GM23338 (cell line): Measurements from ENCODE around the gene PPIF. TPM values are rescaled to one million over a fixed set of nuclear protein-coding genes. Genes with fewer than 3 reads are reported as not detected.

Experiments used
- ATAC-seq: fragments of 200-7000 bp; cut with Tn5 transposase; 3 replicates; pipeline ENCODE4 v1.9.1; 2020
- DNase-seq: peaks from one replicate; pipeline ENCODE4 v3.0.0-alpha.2; 2015; ENCODE audit warnings: low spot score
- H2AFZ ChIP-seq: fragments of 200-600 bp; sonication (generic); 2 replicates; pipeline ENCODE4 v1.8.0; 2016; ENCODE audit warnings: antibody characterized with exemption, mild to moderate bottlenecking, moderate library complexity
- H3F3A ChIP-seq: fragments of 200-600 bp; sonication (generic); replicated peaks from 2 replicates; pipeline ENCODE4 v1.8.0; 2017; ENCODE audit warnings: antibody characterized with exemption, mixed run types, low read depth
- H3K27ac ChIP-seq: fragments of 200-600 bp; sonication (generic); 2 replicates; pipeline ENCODE4 v1.6.1; 2016; ENCODE audit warnings: low read depth
- H3K27me3 ChIP-seq: fragments of 200-600 bp; sonication (generic); 2 replicates; pipeline ENCODE4 v1.8.0; 2016; ENCODE audit warnings: mild to moderate bottlenecking, mixed run types, moderate library complexity; ENCODE audit not compliant: insufficient read depth
- H3K36me3 ChIP-seq: fragments of 200-600 bp; sonication (generic); 2 replicates; pipeline ENCODE4 v1.8.0; 2016; ENCODE audit warnings: mild to moderate bottlenecking; ENCODE audit not compliant: insufficient read depth
- H3K4me1 ChIP-seq: fragments of 200-600 bp; sonication (generic); 2 replicates; pipeline ENCODE4 v1.8.0; 2016; ENCODE audit warnings: mild to moderate bottlenecking, moderate library complexity; ENCODE audit not compliant: insufficient read depth
- H3K4me2 ChIP-seq: fragments of 200-600 bp; sonication (generic); 2 replicates; pipeline ENCODE4 v1.7.1; 2017; ENCODE audit warnings: mixed run types
- H3K4me3 ChIP-seq: fragments of 200-600 bp; sonication (generic); 2 replicates; pipeline ENCODE4 v1.6.1; 2016; ENCODE audit warnings: mixed run types
- H3K79me2 ChIP-seq: fragments of 200-600 bp; sonication (generic); replicated peaks from 2 replicates; pipeline ENCODE4 v1.8.0; 2017; ENCODE audit warnings: mild to moderate bottlenecking; ENCODE audit not compliant: insufficient read depth
- H3K9me2 ChIP-seq: fragments of 200-600 bp; sonication (generic); 2 replicates; pipeline ENCODE4 v1.8.0; 2017; ENCODE audit not compliant: insufficient read depth
- H4K20me1 ChIP-seq: fragments of 200-600 bp; sonication (generic); replicated peaks from 2 replicates; pipeline ENCODE4 v1.8.0; 2017; ENCODE audit warnings: mild to moderate bottlenecking; ENCODE audit not compliant: insufficient read depth
- H3K27ac Mint-ChIP-seq: 2 replicates; pipeline ENCODE4 v1.8.0; 2020; ENCODE audit warnings: inconsistent platforms, mild to moderate bottlenecking, moderate library complexity, mixed read lengths
- H3K27me3 Mint-ChIP-seq: 3 replicates; pipeline ENCODE4 v1.8.0; 2022; ENCODE audit warnings: low read depth, mild to moderate bottlenecking, moderate library complexity, mixed read lengths, inconsistent platforms; ENCODE audit not compliant: insufficient read depth, poor library complexity
- H3K36me3 Mint-ChIP-seq: 3 replicates; pipeline ENCODE4 v1.8.0; 2021; ENCODE audit warnings: low read depth, mild to moderate bottlenecking, inconsistent platforms, moderate library complexity, mixed read lengths
- H3K4me1 Mint-ChIP-seq: 3 replicates; pipeline ENCODE4 v1.8.0; 2020; ENCODE audit warnings: mild to moderate bottlenecking, inconsistent platforms, mixed read lengths
- H3K4me3 Mint-ChIP-seq: 3 replicates; pipeline ENCODE4 v1.8.0; 2021; ENCODE audit warnings: moderate library complexity, mild to moderate bottlenecking, inconsistent platforms, mixed read lengths
- H3K9me3 Mint-ChIP-seq: 3 replicates; pipeline ENCODE4 v1.8.0; 2020; ENCODE audit warnings: moderate library complexity, mild to moderate bottlenecking, inconsistent platforms, mixed read lengths
- CTCF ChIP-seq, 2 experiments: fragments of 200-600 bp in 1 of 2; sonication (generic) in 1 of 2; conservative IDR thresholded peaks; 2 replicates each; pipeline versions ENCODE4 v1.5.1 to v1.6.1; 2016 to 2017; ENCODE audit warnings: antibody characterized with exemption in 2 of 2, low read depth in 2 of 2, mild to moderate bottlenecking in 2 of 2, moderate library complexity in 1 of 2
- ETS1 ChIP-seq: IDR thresholded peaks from 2 replicates; pipeline ENCODE4 v1.6.1; 2016; ENCODE audit warnings: antibody characterized with exemption
- EZH2 ChIP-seq: fragments of 200-600 bp; sonication (generic); IDR thresholded peaks from one replicate; pipeline ENCODE4 v1.8.0; 2017; ENCODE audit warnings: antibody characterized with exemption, mild to moderate bottlenecking, low read depth; ENCODE audit not compliant: unreplicated experiment
- EZH2phosphoT487 ChIP-seq: fragments of 200-600 bp; sonication (generic); IDR thresholded peaks from one replicate; pipeline ENCODE4 v1.8.1; 2018; ENCODE audit warnings: antibody characterized with exemption; ENCODE audit not compliant: unreplicated experiment
- JUNB ChIP-seq: IDR thresholded peaks from one replicate; pipeline ENCODE4 v1.6.1; 2016; ENCODE audit warnings: antibody characterized with exemption; ENCODE audit not compliant: unreplicated experiment
- POLR2AphosphoS5 ChIP-seq: IDR thresholded peaks from 2 replicates; pipeline ENCODE4 v1.6.1; 2016; ENCODE audit warnings: antibody characterized with exemption, low read depth
- ZNF331 ChIP-seq: fragments of 250-450 bp; sonication (Bioruptor Pico); IDR thresholded peaks from 2 replicates; pipeline ENCODE4 v1.5.0; 2020; ENCODE audit warnings: low read depth, mild to moderate bottlenecking, moderate library complexity
- polyA plus RNA-seq: library from polyadenylated mRNA; unstranded; fragments of >200 nt; fragmentation: Nextera tagmentation; extraction: Ambion mirVana; gene quantifications from 2 replicates; pipeline ENCODE4 v1.2.1, GENCODE V29; 2016
- total RNA-seq: library from RNA; depleted of rRNA; stranded (reverse); fragments of >200 nt; shearing (Covaris generic); gene quantifications from 2 replicates; pipeline ENCODE4 v1.2.3, GENCODE V29; 2014

The PPIF gene
- total and polyA plus RNA-seq, 2 experiments from 2014 or later = 32.1 to 43.6 TPM

GRCh38 chr10:79335094-79335469, 12.2 kb upstream of the PPIF start:
- ATAC-seq (no peak), DNase-seq (no peak)
- H3K4me3 Mint-ChIP-seq = no peak overlapping the region
- H3K36me3 Mint-ChIP-seq = no peaks in the 10 kb centered on the region; the same call in 2 of the 3 replicates
- H4K20me1 ChIP-seq = no peaks in the 10 kb centered on the region
- no peaks in the 10 kb centered on the region for H3K79me2 ChIP-seq
- no peaks in the 10 kb centered on the region for H3K36me3 ChIP-seq
- H3K27ac Mint-ChIP-seq = no peak overlapping the region
- H3K4me1 Mint-ChIP-seq = peaks cover 5% of the 10 kb centered on the region; the same call in 2 of the 3 replicates
- H3K27me3 ChIP-seq = no peaks in the 10 kb centered on the region
- no peaks in the 10 kb centered on the region for H3K4me1 ChIP-seq
- H3K9me2 ChIP-seq = no peaks in the 10 kb centered on the region
- H3K27ac ChIP-seq = no peak overlapping the region
- no peak overlapping the region for H3K4me3 ChIP-seq
- no peak for TF ChIP-seq EZH2
- H3F3A ChIP-seq = no peaks in the 10 kb centered on the region
- H2AFZ ChIP-seq = no peak overlapping the region
- H3K27me3 Mint-ChIP-seq = peaks cover 15% of the 10 kb centered on the region
- H3K9me3 Mint-ChIP-seq = peaks cover 7% of the 10 kb centered on the region; the same call in 2 of the 3 replicates
- no peak overlapping the region for H3K4me2 ChIP-seq

GRCh38 chr10:79335470-79336235, 11.6 kb upstream of the PPIF start:
- Histone ChIP-seq H3F3A (no peaks in the 10 kb centered on the region), H3K27ac (no peak overlapping the region), H3K9me2 (no peaks in the 10 kb centered on the region), H3K79me2 (no peaks in the 10 kb centered on the region), H3K36me3 (no peaks in the 10 kb centered on the region), H4K20me1 (no peaks in the 10 kb centered on the region), H3K4me2 (no peak overlapping the region), H3K27me3 (no peaks in the 10 kb centered on the region), H3K4me3 (no peak overlapping the region), H2AFZ (no peak overlapping the region), H3K4me1 (no peaks in the 10 kb centered on the region)
- H3K36me3 Mint-ChIP-seq = no peaks in the 10 kb centered on the region; the same call in 2 of the 3 replicates
- no peak for TF ChIP-seq EZH2
- no peak for TF ChIP-seq ETS1
- TF ChIP-seq JUNB = no peak
- TF ChIP-seq ZNF331 = no peak
- TF ChIP-seq EZH2phosphoT487 = no peak
- TF ChIP-seq CTCF (conservative IDR thresholded peaks at IDR 0.05; ENCODE audit: low read depth in 2 of 2) = no peak
- no peak for TF ChIP-seq POLR2AphosphoS5
- H3K27ac Mint-ChIP-seq = no peak overlapping the region
- no peak overlapping the region for H3K4me3 Mint-ChIP-seq
- peaks cover 5% of the 10 kb centered on the region; the same call in 2 of the 3 replicates for H3K4me1 Mint-ChIP-seq
- no peak for DNase-seq
- peak; percentile 35 for ATAC-seq
- peaks cover 15% of the 10 kb centered on the region for H3K27me3 Mint-ChIP-seq
- peaks cover 7% of the 10 kb centered on the region; the same call in 2 of the 3 replicates for H3K9me3 Mint-ChIP-seq
